NCI-H2171 treated with DMSO at 0.1 percent for 48 hours (cell line): ENCODE data around the gene CSPG4.
"Not testable (repeated sequence)": the region's sequence is repeated elsewhere in the genome, so short reads cannot be mapped to it uniquely, and the experiment has no call there.

ENCODE experiments used
- DNase-seq: peaks from one replicate; lab custom pipeline; 2025; lab: John Stamatoyannopoulos, UW

Gene CSPG4

GRCh38 chr15:75648156-75649000 lies 64.3 kb downstream of the CSPG4 start:
- DNase-seq = no peak

GRCh38 chr15:75647370-75648155 lies 65.1 kb downstream of the CSPG4 start, which contains the start of gene SNX33:
TSS of gene SNX33 (plus strand) at chr15:75647912. CDS start at chr15:75649103, 1,191 bp downstream.
- DNase-seq = peak; percentile 48

GRCh38 chr15:75646944-75647364 lies 65.7 kb downstream of the CSPG4 start:
- DNase-seq = no peak

GRCh38 chr15:75646112-75646943 lies 66.3 kb downstream of the CSPG4 start:
- no peak for DNase-seq

- DNase-seq = no peak
Observed at GRCh38 chr15:75644376-75644775, 68.3 kb downstream of the CSPG4 start.

GRCh38 chr15:75641603-75642002 lies 71.0 kb downstream of the CSPG4 start:
- no peak for DNase-seq

- DNase-seq = no peak
Observed at GRCh38 chr15:75641179-75641503, 71.5 kb downstream of the CSPG4 start.

GRCh38 chr15:75640483-75641178 lies 72.0 kb downstream of the CSPG4 start:
- DNase-seq = peak; percentile 78

- DNase-seq = peak; percentile 97
Observed at GRCh38 chr15:75639709-75640482, 72.8 kb downstream of the CSPG4 start, which contains the start of gene IMP3. TSS of gene IMP3 (minus strand) at chr15:75640224. CDS start at chr15:75640168, 56 bp downstream.

GRCh38 chr15:75639191-75639708 lies 73.4 kb downstream of the CSPG4 start:
- DNase-seq = peak; percentile 55

- DNase-seq = no peak
Observed at GRCh38 chr15:75637245-75638009, 75.2 kb downstream of the CSPG4 start.

- DNase-seq = no peak
Observed at GRCh38 chr15:75636026-75636425, 76.6 kb downstream of the CSPG4 start.

- not testable (repeated sequence) for DNase-seq
Observed at GRCh38 chr15:75633922-75634321, 78.7 kb downstream of the CSPG4 start.

- DNase-seq = no peak
Observed at GRCh38 chr15:75631935-75632334, 80.7 kb downstream of the CSPG4 start.

- peak; percentile 90 for DNase-seq
Observed at GRCh38 chr15:75625542-75626347, 86.9 kb downstream of the CSPG4 start, which contains the start of gene SNUPN. TSS of gene SNUPN (minus strand) at chr15:75625725. CDS start at chr15:75621051, 4,674 bp downstream.
